Stimulated activated CD8-positive, alpha-beta memory T cell treated with anti-CD3 and anti-CD28 coated beads, Interleukin-7, amount 100 ng/mL, for 1 hour (primary cell): ENCODE measurements around the gene NRG3.
"Not testable (repeated sequence)": the region's sequence is repeated elsewhere in the genome, so short reads cannot be mapped to it uniquely, and the experiment has no call there.

ENCODE experiments used
- DNase-seq, 2 donors: peaks; one replicate each; pipeline ENCODE4 v3.0.0-alpha.2; 2020; ENCODE audit warnings: low read depth in 2 of 2

Gene NRG3

GRCh38 chr10:81959016-81959415 is 84.0 kb downstream of the NRG3 start:
- no peak for DNase-seq

DNA sequence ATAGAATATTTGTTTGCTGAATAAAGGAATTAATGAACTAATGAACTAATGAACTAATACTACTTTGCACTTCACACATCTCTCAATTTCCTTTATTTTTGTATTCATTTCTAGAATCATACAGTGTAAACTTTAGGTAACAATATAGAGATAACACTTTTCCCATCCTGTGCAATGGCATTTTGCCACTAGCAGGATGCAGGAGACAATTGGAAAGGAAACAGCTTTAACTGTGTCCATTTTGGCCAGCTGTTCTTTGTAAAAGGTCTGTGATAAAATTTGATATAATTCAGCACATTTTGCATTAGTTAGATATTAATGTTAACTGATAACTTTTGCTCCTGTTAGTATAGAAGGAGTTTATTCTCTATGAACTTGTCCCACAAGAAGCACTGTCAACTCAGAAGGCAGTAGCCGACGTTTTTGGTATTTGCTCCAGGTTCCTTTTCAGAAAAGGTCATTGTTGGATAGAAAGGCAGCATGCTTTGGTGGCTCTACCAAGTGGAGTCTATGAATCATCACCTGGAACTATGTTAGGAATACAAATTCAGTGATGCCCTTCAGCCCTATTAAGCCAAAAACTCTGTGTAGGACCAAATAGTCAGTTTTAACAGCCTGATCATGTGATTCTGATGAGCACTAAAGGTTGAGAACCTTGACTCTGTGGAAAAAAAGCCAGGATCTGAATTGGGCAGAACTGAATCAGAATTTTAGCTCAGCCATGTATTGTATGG is 86.6 kb downstream of the NRG3 start:
- no peak for DNase-seq

- DNase-seq = no peak
Observed at GRCh38 chr10:81963606-81964005, 88.6 kb downstream of the NRG3 start.

- no peak for DNase-seq
Observed at GRCh38 chr10:81967716-81968115, 92.7 kb downstream of the NRG3 start.

DNA sequence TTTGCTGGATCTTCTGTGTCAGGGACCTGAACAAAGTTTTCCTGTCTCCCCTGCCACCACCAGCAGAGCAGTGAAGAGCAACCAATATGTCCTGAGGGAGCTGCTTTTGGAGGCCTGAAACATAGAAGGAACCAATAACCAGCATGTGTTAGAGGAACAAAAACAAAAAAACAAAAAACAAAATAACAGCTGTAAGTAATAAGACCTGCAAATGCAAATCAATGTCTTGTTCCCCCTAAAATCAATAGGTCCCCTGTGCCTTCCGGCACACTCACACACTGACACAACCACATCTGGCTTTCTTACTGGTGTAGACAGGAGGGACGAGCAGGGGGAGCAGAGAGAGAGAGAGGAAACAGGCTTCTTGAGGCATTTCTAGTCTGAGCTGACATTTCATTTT is 94.1 kb downstream of the NRG3 start:
- no peak for DNase-seq

- DNase-seq = no peak
Observed at GRCh38 chr10:81978238-81978637, 103.2 kb downstream of the NRG3 start.

- no peak for DNase-seq
Observed at GRCh38 chr10:81981724-81982123, 106.7 kb downstream of the NRG3 start.

- DNase-seq = no peak
Observed at GRCh38 chr10:81984428-81984827, 109.4 kb downstream of the NRG3 start.

GRCh38 chr10:81995254-81995653 is 120.3 kb downstream of the NRG3 start:
- no peak for DNase-seq

- DNase-seq = no peak
Observed at GRCh38 chr10:81996927-81997326, 121.9 kb downstream of the NRG3 start.

- no peak for DNase-seq
Observed at GRCh38 chr10:82020999-82021398, 146.0 kb downstream of the NRG3 start.

GRCh38 chr10:82027711-82028110 is 152.7 kb downstream of the NRG3 start:
- no peak for DNase-seq

GRCh38 chr10:82037076-82037475 is 162.1 kb downstream of the NRG3 start:
- DNase-seq = no peak

- no peak for DNase-seq
Observed at GRCh38 chr10:82038587-82038986, 163.6 kb downstream of the NRG3 start.

DNA sequence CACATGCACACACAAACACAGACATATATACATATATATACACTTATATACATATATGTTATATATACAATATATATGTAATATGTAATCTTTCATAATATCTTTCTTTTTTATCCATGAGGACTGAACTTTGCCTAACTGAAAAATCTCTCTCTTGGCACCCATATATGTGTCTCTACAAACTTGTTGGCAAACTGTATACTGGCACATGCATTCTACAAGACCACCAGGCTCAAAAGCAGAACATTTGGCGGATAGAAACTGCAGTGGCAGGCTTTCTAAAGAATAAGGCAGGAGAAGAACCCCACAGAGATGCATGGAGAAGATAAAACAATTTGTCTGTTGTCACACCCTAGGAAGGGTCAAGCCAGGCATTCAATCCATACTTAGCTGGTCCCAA is 165.3 kb downstream of the NRG3 start:
- no peak for DNase-seq

- no peak for DNase-seq
Observed at GRCh38 chr10:82041018-82041417, 166.0 kb downstream of the NRG3 start.

DNA sequence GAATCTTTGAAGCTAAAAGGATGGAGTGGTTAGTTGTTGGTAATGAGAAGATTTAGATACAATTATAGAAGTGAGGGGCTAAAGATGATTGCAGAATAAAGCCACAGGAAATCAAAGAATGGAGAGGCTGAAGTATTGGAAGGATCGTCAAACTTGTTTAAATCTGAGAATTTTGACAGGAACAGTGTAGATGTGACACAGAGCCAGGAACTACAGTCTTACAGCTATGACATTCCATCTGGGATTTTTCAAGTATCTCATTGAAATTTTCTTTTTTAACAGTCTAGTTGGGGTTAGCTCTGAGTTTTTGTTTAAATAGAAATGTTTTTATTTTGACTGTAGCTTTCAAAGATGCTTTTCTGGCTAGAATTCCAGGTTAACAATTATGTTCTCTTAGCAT is 181.4 kb downstream of the NRG3 start:
- DNase-seq = no peak

GRCh38 chr10:82067192-82067591 is 192.2 kb downstream of the NRG3 start:
- not testable (repeated sequence) for DNase-seq

GRCh38 chr10:82068501-82068900 is 193.5 kb downstream of the NRG3 start:
- no peak for DNase-seq

GRCh38 chr10:82071231-82071630 is 196.2 kb downstream of the NRG3 start:
- no peak for DNase-seq

DNA sequence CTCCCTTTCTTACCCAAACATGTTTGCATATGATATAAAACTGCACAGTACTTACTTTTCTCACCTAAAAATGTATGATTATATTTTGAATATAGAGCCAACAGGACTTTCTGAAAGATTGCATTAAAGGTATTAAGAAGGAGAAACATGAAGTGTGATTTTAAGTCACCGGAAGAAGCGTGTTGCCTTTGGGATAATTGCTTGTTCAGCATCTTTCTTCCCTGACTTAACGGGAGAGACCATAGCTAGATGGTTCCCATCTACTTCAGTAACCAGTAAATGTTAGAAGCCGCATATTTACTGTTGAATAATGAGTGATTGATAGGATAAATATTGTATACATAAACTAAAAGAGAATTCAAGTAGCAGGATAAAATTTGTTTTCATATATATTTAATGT is 197.1 kb downstream of the NRG3 start:
- no peak for DNase-seq

- no peak for DNase-seq
Observed at GRCh38 chr10:82075605-82076004, 200.6 kb downstream of the NRG3 start.

- DNase-seq = no peak
Observed at GRCh38 chr10:82084496-82084895, 209.5 kb downstream of the NRG3 start.

DNA sequence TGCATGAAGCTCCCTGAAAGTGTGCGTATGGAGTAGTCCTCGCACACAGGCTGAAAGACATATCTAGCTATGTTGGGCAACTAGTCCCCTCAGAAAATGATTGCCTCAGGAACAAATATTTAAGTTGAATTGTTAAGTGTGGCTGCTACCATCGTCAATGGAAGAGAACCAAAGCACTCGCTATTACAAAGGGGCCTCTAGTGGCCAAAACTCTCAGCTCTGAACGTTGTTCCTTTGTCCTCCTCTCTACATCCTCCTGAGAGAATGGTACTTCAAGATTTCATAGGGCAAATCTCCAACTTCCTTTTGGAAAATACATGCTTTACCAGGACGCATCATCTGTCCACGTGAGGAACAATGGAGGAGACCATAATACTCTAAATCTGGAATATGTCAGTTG is 209.9 kb downstream of the NRG3 start:
- no peak for DNase-seq
